HL-60/S4 (cell line): ENCODE measurements around the gene ALK.

Source experiments
- in situ Hi-C: fragments of 300-500 bp; cut with MboI; formaldehyde crosslinking; loops from 2 replicates; pipeline ENCODE4 v1.14.3; 2022; ENCODE audit warnings: low sequenced_read_pairs

The ALK gene

GRCh38 chr2:29463181-29463900 is 458.0 kb downstream of the ALK start:
- in situ Hi-C loops = no loop called here

GRCh38 chr2:29462293-29462692 is 459.1 kb downstream of the ALK start:
- in situ Hi-C loops = no loop called here

GRCh38 chr2:29460190-29460589 is 461.2 kb downstream of the ALK start:
- in situ Hi-C loops = no loop called here

GRCh38 chr2:29459445-29460179 is 461.8 kb downstream of the ALK start:
- in situ Hi-C loops = no loop called here

- in situ Hi-C loops = no loop called here
These were observed 465.0 kb downstream of the ALK start for GRCh38 chr2:29456429-29456828.

- in situ Hi-C loops = no loop called here
These were observed 466.1 kb downstream of the ALK start for GRCh38 chr2:29455200-29455860.

- in situ Hi-C loops = no loop called here
These were observed 469.4 kb downstream of the ALK start for GRCh38 chr2:29452036-29452435.

GRCh38 chr2:29450596-29451222 is 470.7 kb downstream of the ALK start:
- in situ Hi-C loops = no loop called here

- in situ Hi-C loops = no loop called here
These were observed 471.9 kb downstream of the ALK start for GRCh38 chr2:29449499-29449898.

GRCh38 chr2:29448096-29448688 is 473.2 kb downstream of the ALK start:
- in situ Hi-C loops = no loop called here

- in situ Hi-C loops = no loop called here
These were observed 473.9 kb downstream of the ALK start for GRCh38 chr2:29447513-29447912.

- in situ Hi-C loops = no loop called here
These were observed 474.5 kb downstream of the ALK start for GRCh38 chr2:29446847-29447246.

GRCh38 chr2:29444150-29444549 is 477.2 kb downstream of the ALK start:
- in situ Hi-C loops = no loop called here

- in situ Hi-C loops = no loop called here
These were observed 477.8 kb downstream of the ALK start for GRCh38 chr2:29443627-29444026.

- in situ Hi-C loops = no loop called here
These were observed 478.2 kb downstream of the ALK start for GRCh38 chr2:29443151-29443550.

GRCh38 chr2:29440921-29441623 is 480.3 kb downstream of the ALK start:
- in situ Hi-C loops = no loop called here

- in situ Hi-C loops = no loop called here
These were observed 487.5 kb downstream of the ALK start for GRCh38 chr2:29433920-29434319.

- in situ Hi-C loops = no loop called here
These were observed 488.3 kb downstream of the ALK start for GRCh38 chr2:29433128-29433527.

- in situ Hi-C loops = no loop called here
These were observed 489.9 kb downstream of the ALK start for GRCh38 chr2:29431485-29431884.

- in situ Hi-C loops = no loop called here
These were observed 490.8 kb downstream of the ALK start for GRCh38 chr2:29430382-29431112.
